Heart right ventricle (tissue), 16 donors: ENCODE data around the gene TCTN1. TPM values are rescaled to one million over a fixed set of nuclear protein-coding genes. Genes with fewer than 3 reads are reported as not detected.
"Not testable (repeated sequence)": the region's sequence is repeated elsewhere in the genome, so short reads cannot be mapped to it uniquely, and the experiment has no call there.

Source experiments
- ATAC-seq, 8 donors: fragments of 200-7000 bp; cut with Tn5 transposase; one replicate each; pipeline ENCODE4 v1.9.1; 2020; ENCODE audit warnings: mild to moderate bottlenecking in 8 of 8, moderate library complexity in 8 of 8, moderate number of reproducible peaks in 1 of 8
- DNase-seq, 2 donors: peaks; one replicate each; pipeline ENCODE4 v3.0.0-alpha.2; 2020
- H3K27ac ChIP-seq, 10 donors: fragments of 200-600 bp; sonication (generic) in 2 of 10; one replicate each; pipeline versions ENCODE4 v1.5.0 to v1.8.0; 2020 to 2022; ENCODE audit warnings: mild to moderate bottlenecking in 3 of 10
- H3K27me3 ChIP-seq, 7 donors: fragments of 200-600 bp; one replicate each; pipeline ENCODE4 v1.8.0; 2021 to 2022; ENCODE audit warnings: mild to moderate bottlenecking in 2 of 7
- H3K36me3 ChIP-seq, 9 donors: fragments of 200-600 bp; sonication (generic) in 1 of 9; one replicate each; pipeline versions ENCODE4 v1.5.0 to v1.8.0; 2020 to 2022; ENCODE audit warnings: mild to moderate bottlenecking in 2 of 9
- H3K4me1 ChIP-seq, 9 donors: fragments of 200-600 bp; sonication (generic) in 1 of 9; one replicate each; pipeline versions ENCODE4 v1.5.0 to v1.8.0; 2020 to 2022; ENCODE audit warnings: mild to moderate bottlenecking in 4 of 9
- H3K4me3 ChIP-seq, 10 donors: fragments of 200-600 bp; sonication (generic) in 2 of 10; one replicate each; pipeline versions ENCODE4 v1.5.0 to v1.8.0; 2020 to 2022; ENCODE audit warnings: mild to moderate bottlenecking in 7 of 10, moderate library complexity in 2 of 10
- H3K9me3 ChIP-seq, 11 donors: fragments of 200-600 bp in 10 of 11; sonication (generic) in 2 of 11; one replicate each; pipeline versions ENCODE4 v1.5.0 to v1.8.0; 2013 to 2022; ENCODE audit warnings: mild to moderate bottlenecking in 2 of 11, control low read depth in 1 of 11, moderate library complexity in 1 of 11
- CTCF ChIP-seq, 9 donors: fragments of 200-600 bp; sonication (generic) in 2 of 9; IDR thresholded peaks; one replicate each; pipeline versions ENCODE4 v1.5.0 to v1.8.0; 2021 to 2022; ENCODE audit warnings: antibody characterized with exemption in 9 of 9, mild to moderate bottlenecking in 5 of 9, moderate library complexity in 1 of 9
- WGBS, 2 donors: extraction: QIAGEN DNeasy Blood & Tissue Kit; methylation state at CpG; one replicate each; pipeline ENCODE4 v1.1.7; 2013; ENCODE audit warnings: inconsistent platforms in 1 of 2; 5-methylcytosine and 5-hydroxymethylcytosine counted together
- intact Hi-C, 10 donors: fragments of 100-400 bp; cut with DNase I; formaldehyde crosslinking; loops; one replicate each; pipeline versions ENCODE4 v1.11.1 to v1.14.2; 2022
- polyA plus RNA-seq, 2 donors: library from polyadenylated mRNA; stranded (reverse); fragments of 200-250 nt; gene quantifications; one replicate each; pipeline ENCODE4 v1.2.3, GENCODE V29; 2013
- total RNA-seq, 10 donors: library from RNA; stranded (reverse); fragmentation: NEBNext Ultra II Directional in 3 of 10; extraction: Animal tissue kit (Norgen Biotek cat#: 25700) in 3 of 10; gene quantifications; one replicate each; pipeline versions ENCODE4 v1.2.1 to v1.2.4, GENCODE V29; 2021 to 2023
- donor health status: Arrhythmogenic right ventricular cardiomyopathy.
- donor health status: ischemic (EF 13 %, LVEDD 7.1; RV severe dilation, severe dysfunction).
- donor health status: healthy with polysubstance abuse.
- donor health status: DM: no; HTN: yes; CAD: no.
- donor health status: DM: no; HTN: no; CAD: no.
- donor health status: ischemic (EF 25% LVEDD 6.9; RV normal size, moderate dysfunction).
- donor health status: ischemic (EF 25% LVEDD 5.7; RV mildly dilated, moderate dysfunction).
- donor health status: healthy.
- donor health status: DM: yes; HTN: yes; CAD: no.
- donor health status: Ischemic cardiomyopathy.
- donor health status: ischemic (EF 35%, LVEDD 5.7; RV mildly dilated, moderate dysfunction).
- donor health status: nonischemic (EF 11% LVEDD 7.7; RV severe dilation, severe dysfunction).
- donor health status: DM: yes; HTN: yes; CAD: no.
- donor health status: PGD.
- donor health status: ischemic (EF 29% LVEDD 5.4; RV normal size, mild dysfunction).
- donor health status: nonischemic (EF 23%, LVEDD 6.1; RV moderate dilation, normal function).

The TCTN1 gene
- total and polyA plus RNA-seq, 12 donors: 14.2 to 49.6 (median 25.2) TPM

- peak in 7 of 8 donors; percentile 62 to 84 (median 68) for ATAC-seq
Observed at GRCh38 chr12:110590806-110591326, 23.1 kb upstream of the TCTN1 start.

GRCh38 chr12:110591451-110592051, 22.4 kb upstream of the TCTN1 start:
- Histone ChIP-seq H3K4me1 (peaks cover 0 to 33% (median 11%) of the 10 kb centered on the region in 9 donors), H3K4me3 (no peak overlapping the region), H3K9me3 (no peaks in the 10 kb centered on the region), H3K27ac (peak overlapping the region in 9 of 10 donors; percentile 31 to 91 (median 68)), H3K36me3 (no peaks in the 10 kb centered on the region), H3K27me3 (no peaks in the 10 kb centered on the region)
- 76 to 83% methylated on average over 7 of the region's 7 CpGs for WGBS, 2 donors
- no peak for TF ChIP-seq CTCF (IDR thresholded peaks at IDR 0.05)
- DNase-seq: no peak
- ATAC-seq: peak in 5 of 8 donors; percentile 37 to 54 (median 50)
- intact Hi-C loops: no loop called here

More at GRCh38 chr12:110590806-110591326, 23.1 kb upstream of the TCTN1 start:
- Histone ChIP-seq H3K36me3 (no peaks in the 10 kb centered on the region), H3K27ac (peak overlapping the region in 9 of 10 donors; percentile 31 to 91 (median 68)), H3K27me3 (no peaks in the 10 kb centered on the region), H3K9me3 (no peaks in the 10 kb centered on the region), H3K4me3 (no peak overlapping the region), H3K4me1 (peaks cover 0 to 37% (median 14%) of the 10 kb centered on the region in 9 donors)
- intact Hi-C loops: no loop called here
- no peak for TF ChIP-seq CTCF (IDR thresholded peaks at IDR 0.05)
- no peak for DNase-seq
- WGBS, 2 donors: 65 to 81% methylated on average over 3 of the region's 3 CpGs

GRCh38 chr12:110592078-110592477, 21.9 kb upstream of the TCTN1 start:
- H3K4me3 ChIP-seq: no peak overlapping the region
- peaks cover 0 to 33% (median 11%) of the 10 kb centered on the region in 9 donors for H3K4me1 ChIP-seq
- H3K27me3 ChIP-seq: no peaks in the 10 kb centered on the region
- no peaks in the 10 kb centered on the region for H3K36me3 ChIP-seq
- no peaks in the 10 kb centered on the region for H3K9me3 ChIP-seq
- H3K27ac ChIP-seq: peak overlapping the region in 8 of 10 donors; percentile 37 to 91 (median 69)
- no peak for ATAC-seq
- no peak for DNase-seq
- no peak for TF ChIP-seq CTCF (IDR thresholded peaks at IDR 0.05)
- WGBS, 2 donors: 90 to 92% methylated on average over 5 of the region's 5 CpGs
- intact Hi-C loops: no loop called here

- DNase-seq, H3K27me3 ChIP-seq, intact Hi-C loops, H3K36me3 ChIP-seq, ATAC-seq, H3K9me3 ChIP-seq, H3K4me3 ChIP-seq: not testable (repeated sequence)
- Histone ChIP-seq H3K4me1 (peaks cover 0 to 33% (median 11%) of the 10 kb centered on the region in 9 donors), H3K27ac (peak overlapping the region in 1 of 10 donors; percentile 71)
- WGBS, 2 donors: 90 to 91% methylated on average over 4 of the region's 4 CpGs
Observed at GRCh38 chr12:110592919-110593318, 21.0 kb upstream of the TCTN1 start.

- Histone ChIP-seq H3K36me3 (no peaks in the 10 kb centered on the region), H3K27me3 (no peaks in the 10 kb centered on the region), H3K4me3 (no peak overlapping the region), H3K27ac (no peak overlapping the region), H3K4me1 (peaks cover 0 to 29% (median 0%) of the 10 kb centered on the region in 9 donors), H3K9me3 (no peaks in the 10 kb centered on the region)
- intact Hi-C loops: loop anchor here in 2 of 10 donors (2.0 to 5.0 kb wide), 2 partner anchors 86 to 87 kb away; no protein-coding TSS in a partner anchor
- WGBS, 2 donors: 85 to 89% methylated on average over 1 of the region's 1 CpG
- DNase-seq (no peak), ATAC-seq (no peak)
- TF ChIP-seq CTCF (IDR thresholded peaks at IDR 0.05): no peak
Observed at GRCh38 chr12:110597885-110598284, 16.0 kb upstream of the TCTN1 start.
